DND-41 (cell line): ENCODE measurements around the gene FAP.

Experiments
- ATAC-seq: fragments of 200-7000 bp; cut with Tn5 transposase; 3 replicates; pipeline ENCODE4 v1.9.1; 2021; ENCODE audit warnings: low read depth; ENCODE audit not compliant: insufficient read depth
- DNase-seq: peaks from one replicate; pipeline ENCODE4 v3.0.0-alpha.2; 2020
- H2AFZ ChIP-seq: 2 replicates; pipeline ENCODE4 v1.6.0; 2012; ENCODE audit warnings: low read depth, low read length
- H3K27ac ChIP-seq: 2 replicates; pipeline ENCODE4 v1.5.1; 2012; ENCODE audit warnings: low read length, inconsistent platforms
- H3K27me3 ChIP-seq: fragments of 200-600 bp; sonication (generic); 2 replicates; pipeline ENCODE4 v1.6.0; 2012; ENCODE audit warnings: low read length, mild to moderate bottlenecking, inconsistent platforms; ENCODE audit not compliant: insufficient read depth, poor library complexity
- H3K36me3 ChIP-seq: 2 replicates; pipeline ENCODE4 v1.5.1; 2012; ENCODE audit warnings: low read length, inconsistent platforms; ENCODE audit not compliant: insufficient read depth
- H3K4me1 ChIP-seq: 2 replicates; pipeline ENCODE4 v1.5.1; 2012; ENCODE audit warnings: mild to moderate bottlenecking, low read length; ENCODE audit not compliant: insufficient read depth
- H3K4me2 ChIP-seq: 2 replicates; pipeline ENCODE4 v1.6.0; 2012; ENCODE audit warnings: mild to moderate bottlenecking, moderate library complexity, low read length, inconsistent platforms; ENCODE audit not compliant: insufficient read depth
- H3K4me3 ChIP-seq, 2 experiments: fragments of 200-600 bp in 1 of 2; shearing (Covaris generic) in 1 of 2; 2 replicates each; pipeline ENCODE4 v1.5.1; 2012 to 2016; ENCODE audit warnings: inconsistent platforms in 2 of 2, low read length in 2 of 2, mild to moderate bottlenecking in 2 of 2, low read depth in 1 of 2, moderate library complexity in 1 of 2
- H3K79me2 ChIP-seq: 2 replicates; pipeline ENCODE4 v1.6.0; 2012; ENCODE audit warnings: low read length, inconsistent platforms; ENCODE audit not compliant: insufficient read depth
- H3K9ac ChIP-seq: 2 replicates; pipeline ENCODE4 v1.6.0; 2012; ENCODE audit warnings: low read depth, mild to moderate bottlenecking, inconsistent platforms, low read length, moderate library complexity
- H3K9me3 ChIP-seq: 2 replicates; pipeline ENCODE4 v1.5.1; 2012; ENCODE audit warnings: low read length, moderate library complexity, mild to moderate bottlenecking, inconsistent platforms; ENCODE audit not compliant: insufficient read depth, severe bottlenecking
- H4K20me1 ChIP-seq: 2 replicates; pipeline ENCODE4 v1.6.0; 2012; ENCODE audit warnings: low read length; ENCODE audit not compliant: insufficient read depth
- EZH2 ChIP-seq: IDR thresholded peaks from 3 replicates; pipeline ENCODE4 v1.6.1; 2012; ENCODE audit warnings: borderline replicate concordance, low read depth, mild to moderate bottlenecking, moderate library complexity, low read length, inconsistent platforms; ENCODE audit not compliant: severe bottlenecking
- TF ChIP-seq, protein P1 (sequence below): IDR thresholded peaks from 2 replicates; pipeline ENCODE4 v1.5.1; 2012; ENCODE audit warnings: borderline replicate concordance, low read length, moderate library complexity, mild to moderate bottlenecking; ENCODE audit not compliant: poor library complexity, severe bottlenecking; ENCODE audit errors: extremely low read depth

Gene FAP

DNA sequence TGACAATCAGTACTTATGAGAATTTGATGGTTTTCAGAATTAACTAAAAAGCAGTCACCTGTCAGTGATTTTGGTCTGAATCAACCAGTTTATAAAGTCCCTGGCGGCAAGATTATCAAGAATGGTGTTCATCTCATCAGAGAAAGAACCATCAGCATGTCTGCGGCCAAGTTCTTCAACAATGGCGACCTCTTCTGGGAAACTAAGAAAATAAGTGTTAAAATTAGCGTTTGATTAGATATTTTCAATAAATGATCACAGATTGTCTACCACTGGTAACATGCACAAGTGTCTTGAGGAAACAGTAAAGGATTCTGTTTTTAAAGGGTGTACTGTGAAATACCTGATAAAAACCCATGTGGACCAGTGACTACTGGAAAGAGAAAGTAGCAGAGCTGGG lies 99.3 kb downstream of the FAP start:
- Histone ChIP-seq H2AFZ (no peak overlapping the region), H3K79me2 (no peaks in the 10 kb centered on the region), H3K9ac (no peak overlapping the region), H3K4me3 (no peak overlapping the region), H3K4me1 (no peaks in the 10 kb centered on the region), H3K9me3 (no peaks in the 10 kb centered on the region), H3K27ac (no peak overlapping the region), H3K27me3 (no peaks in the 10 kb centered on the region), H3K4me2 (no peak overlapping the region), H4K20me1 (no peaks in the 10 kb centered on the region), H3K36me3 (no peaks in the 10 kb centered on the region)
- DNase-seq (no peak), ATAC-seq (no peak)
- TF ChIP-seq, protein P1, sequence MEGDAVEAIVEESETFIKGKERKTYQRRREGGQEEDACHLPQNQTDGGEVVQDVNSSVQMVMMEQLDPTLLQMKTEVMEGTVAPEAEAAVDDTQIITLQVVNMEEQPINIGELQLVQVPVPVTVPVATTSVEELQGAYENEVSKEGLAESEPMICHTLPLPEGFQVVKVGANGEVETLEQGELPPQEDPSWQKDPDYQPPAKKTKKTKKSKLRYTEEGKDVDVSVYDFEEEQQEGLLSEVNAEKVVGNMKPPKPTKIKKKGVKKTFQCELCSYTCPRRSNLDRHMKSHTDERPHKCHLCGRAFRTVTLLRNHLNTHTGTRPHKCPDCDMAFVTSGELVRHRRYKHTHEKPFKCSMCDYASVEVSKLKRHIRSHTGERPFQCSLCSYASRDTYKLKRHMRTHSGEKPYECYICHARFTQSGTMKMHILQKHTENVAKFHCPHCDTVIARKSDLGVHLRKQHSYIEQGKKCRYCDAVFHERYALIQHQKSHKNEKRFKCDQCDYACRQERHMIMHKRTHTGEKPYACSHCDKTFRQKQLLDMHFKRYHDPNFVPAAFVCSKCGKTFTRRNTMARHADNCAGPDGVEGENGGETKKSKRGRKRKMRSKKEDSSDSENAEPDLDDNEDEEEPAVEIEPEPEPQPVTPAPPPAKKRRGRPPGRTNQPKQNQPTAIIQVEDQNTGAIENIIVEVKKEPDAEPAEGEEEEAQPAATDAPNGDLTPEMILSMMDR, result no peak
- no peak for TF ChIP-seq EZH2

DNA sequence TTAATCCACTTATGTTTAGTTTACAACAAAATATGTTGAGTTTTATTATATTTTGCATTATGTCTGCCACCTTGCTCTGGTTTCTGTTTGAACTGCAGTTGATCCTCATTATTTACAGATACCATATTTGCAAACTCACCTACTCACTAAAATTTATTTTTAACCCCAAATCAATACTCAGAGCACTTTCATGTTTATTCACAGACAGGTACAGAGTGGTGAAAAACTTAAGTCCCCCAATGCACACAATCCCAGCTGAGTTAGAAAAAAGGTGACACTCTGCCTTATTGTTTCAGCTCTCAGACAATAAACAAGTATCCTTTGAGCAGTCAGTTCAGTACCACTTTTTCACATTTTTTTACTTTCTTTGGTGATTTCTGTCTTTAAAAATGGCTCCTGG lies 104.9 kb downstream of the FAP start:
- Histone ChIP-seq H3K27me3 (no peaks in the 10 kb centered on the region), H4K20me1 (no peaks in the 10 kb centered on the region), H3K4me3 (no peak overlapping the region), H3K9me3 (no peaks in the 10 kb centered on the region), H3K27ac (no peak overlapping the region), H3K36me3 (no peaks in the 10 kb centered on the region), H3K4me2 (no peak overlapping the region), H3K79me2 (no peaks in the 10 kb centered on the region), H3K4me1 (no peaks in the 10 kb centered on the region), H3K9ac (no peak overlapping the region), H2AFZ (no peak overlapping the region)
- no peak for ATAC-seq
- no peak for DNase-seq
- TF ChIP-seq, protein P1, result no peak
- no peak for TF ChIP-seq EZH2

DNA sequence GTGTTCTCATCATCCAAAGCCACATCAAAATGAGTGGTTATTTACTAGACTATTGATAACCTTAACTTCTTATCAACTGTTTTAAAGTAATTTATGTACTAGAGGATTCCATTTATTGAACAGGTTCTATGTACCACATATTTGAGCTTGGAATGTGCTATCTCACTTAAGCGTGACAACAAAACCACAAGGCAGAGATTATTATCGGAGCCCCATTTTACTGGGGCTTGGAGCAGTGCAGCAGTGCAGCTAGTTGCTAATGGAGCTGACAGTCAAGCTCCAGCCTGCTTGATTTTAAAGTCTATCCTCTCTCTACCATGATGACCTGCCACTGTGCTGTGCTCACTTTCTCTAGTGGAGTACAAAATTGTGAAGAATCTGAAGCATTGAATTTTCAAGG lies 115.8 kb downstream of the FAP start:
- TF ChIP-seq, protein P1, result no peak
- TF ChIP-seq EZH2, result no peak
- ATAC-seq (no peak), DNase-seq (no peak)
- H3K9ac ChIP-seq, result no peak overlapping the region
- no peaks in the 10 kb centered on the region for H3K79me2 ChIP-seq
- no peaks in the 10 kb centered on the region for H3K9me3 ChIP-seq
- no peaks in the 10 kb centered on the region for H3K27me3 ChIP-seq
- no peaks in the 10 kb centered on the region for H4K20me1 ChIP-seq
- no peak overlapping the region for H3K4me2 ChIP-seq
- no peak overlapping the region for H3K4me3 ChIP-seq
- H2AFZ ChIP-seq, result no peak overlapping the region
- no peak overlapping the region for H3K27ac ChIP-seq
- H3K36me3 ChIP-seq, result no peaks in the 10 kb centered on the region
- peaks cover 29% of the 10 kb centered on the region for H3K4me1 ChIP-seq

DNA sequence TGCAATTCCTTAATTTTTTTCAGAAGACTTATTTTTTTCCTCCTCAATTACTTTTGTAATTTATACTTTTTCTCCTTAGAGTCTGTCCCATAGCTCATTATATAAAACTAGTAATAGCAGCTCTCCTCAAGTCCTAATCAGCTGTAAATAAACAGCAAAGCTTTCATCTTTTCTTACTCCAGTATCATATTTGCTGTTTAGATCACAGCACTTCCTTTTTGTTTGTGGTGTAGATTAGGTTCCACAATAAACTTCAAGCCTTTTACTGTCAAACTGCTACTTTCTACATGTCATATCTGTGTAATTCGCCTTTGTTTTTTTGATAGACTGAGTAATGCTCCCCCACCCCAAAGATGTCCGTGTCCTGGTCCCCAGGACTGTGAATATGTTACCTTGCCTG lies 116.7 kb downstream of the FAP start:
- H2AFZ ChIP-seq, result no peak overlapping the region
- H3K4me2 ChIP-seq, result no peak overlapping the region
- H3K36me3 ChIP-seq, result no peaks in the 10 kb centered on the region
- peaks cover 36% of the 10 kb centered on the region for H3K4me1 ChIP-seq
- no peak for DNase-seq
- TF ChIP-seq, protein P1, result no peak
- no peak for TF ChIP-seq EZH2
- ATAC-seq, result no peak
- no peak overlapping the region for H3K4me3 ChIP-seq
- no peak overlapping the region for H3K9ac ChIP-seq
- H3K79me2 ChIP-seq, result no peaks in the 10 kb centered on the region
- H3K27me3 ChIP-seq, result no peaks in the 10 kb centered on the region
- no peaks in the 10 kb centered on the region for H3K9me3 ChIP-seq
- H4K20me1 ChIP-seq, result no peaks in the 10 kb centered on the region
- 0 out of 2 replicates have a peak overlapping the region, but pooled peaks have one; percentile 37 for H3K27ac ChIP-seq
